Neural cell (in vitro differentiated cells): ENCODE results near the gene ENOX1. TPM values are rescaled to one million over a fixed set of nuclear protein-coding genes. Genes with fewer than 3 reads are reported as not detected.
A peak's percentile ranks its signal among the peaks of the same experiment; 100 is the strongest.
"Not testable (repeated sequence)": the region's sequence is repeated elsewhere in the genome, so short reads cannot be mapped to it uniquely, and the experiment has no call there.

Experiments used
- H2AFZ ChIP-seq: fragments of 200-600, 300-800 bp; sonication (generic), shearing (Covaris generic); 2 replicates; pipeline ENCODE4 v1.6.0; 2014; ENCODE audit warnings: low read depth, mild to moderate bottlenecking, antibody characterized with exemption, low read length, moderate library complexity
- H3F3A ChIP-seq: fragments of 200-600 bp; shearing (Covaris generic); 2 replicates; pipeline ENCODE4 v1.6.1; 2016; ENCODE audit warnings: mild to moderate bottlenecking, moderate library complexity, mixed read lengths, antibody characterized with exemption, low read length; ENCODE audit not compliant: insufficient read depth, poor library complexity, severe bottlenecking
- H3K27ac ChIP-seq: fragments of 200-600, 300-800 bp; sonication (generic), shearing (Covaris generic); 2 replicates; pipeline ENCODE4 v1.5.1; 2014; ENCODE audit warnings: mild to moderate bottlenecking, low read length, moderate library complexity
- H3K27me3 ChIP-seq: fragments of 300-800, 200-600 bp; sonication (generic), shearing (Covaris generic); 2 replicates; pipeline ENCODE4 v1.6.0; 2014; ENCODE audit warnings: mild to moderate bottlenecking, low read depth, low read length, moderate library complexity; ENCODE audit not compliant: insufficient read depth
- H3K36me3 ChIP-seq: fragments of 300-800, 200-600 bp; sonication (generic), shearing (Covaris generic); 2 replicates; pipeline ENCODE4 v1.5.1; 2014; ENCODE audit warnings: mild to moderate bottlenecking, antibody characterized with exemption, low read length, moderate library complexity; ENCODE audit not compliant: insufficient read depth
- H3K4me2 ChIP-seq: fragments of 300-800, 200-600 bp; sonication (generic), shearing (Covaris generic); 2 replicates; pipeline ENCODE4 v1.6.0; 2014; ENCODE audit warnings: mild to moderate bottlenecking, low read length
- H3K4me3 ChIP-seq: fragments of 300-800, 200-600 bp; sonication (generic), shearing (Covaris generic); 2 replicates; pipeline ENCODE4 v1.5.1; 2014; ENCODE audit warnings: mild to moderate bottlenecking, low read length, moderate library complexity
- H3K79me2 ChIP-seq: fragments of 200-600 bp; shearing (Covaris generic); replicated peaks from 2 replicates; pipeline ENCODE4 v1.6.0; 2014; ENCODE audit warnings: mild to moderate bottlenecking, low read length, moderate library complexity; ENCODE audit not compliant: insufficient read depth
- H3K9ac ChIP-seq: fragments of 300-800, 200-600 bp; sonication (generic), shearing (Covaris generic); 2 replicates; pipeline ENCODE4 v1.6.1; 2016; ENCODE audit warnings: mild to moderate bottlenecking, low read length, mixed read lengths
- H3K9me2 ChIP-seq: fragments of 200-600 bp; shearing (Covaris generic); 2 replicates; pipeline ENCODE4 v1.6.1; 2016; ENCODE audit warnings: mild to moderate bottlenecking, low read length, mixed read lengths; ENCODE audit not compliant: insufficient read depth
- H3K9me3 ChIP-seq: fragments of 200-600, 300-800 bp; sonication (generic), shearing (Covaris generic); 2 replicates; pipeline ENCODE4 v1.6.1; 2016; ENCODE audit warnings: mild to moderate bottlenecking, mixed run types, low read length, moderate library complexity, mixed read lengths
- H4K20me1 ChIP-seq: fragments of 200-600 bp; shearing (Covaris generic); 2 replicates; pipeline ENCODE4 v1.6.1; 2016; ENCODE audit warnings: mild to moderate bottlenecking, mixed run types; ENCODE audit not compliant: insufficient read depth
- EP300 ChIP-seq: fragments of 450-650 bp; conservative IDR thresholded peaks from 2 replicates; pipeline ENCODE4 v1.6.1; 2014; ENCODE audit warnings: antibody characterized with exemption, mild to moderate bottlenecking, moderate library complexity; ENCODE audit not compliant: poor library complexity, severe bottlenecking
- EZH2 ChIP-seq: fragments of 200-600, 300-800 bp; shearing (Covaris generic), sonication (generic); IDR thresholded peaks from 2 replicates; pipeline ENCODE4 v1.6.1; 2014; ENCODE audit warnings: antibody characterized with exemption, low read length, borderline replicate concordance, mild to moderate bottlenecking; ENCODE audit not compliant: insufficient read depth, poor library complexity, severe bottlenecking
- MXI1 ChIP-seq: fragments of 450-650 bp; conservative IDR thresholded peaks from 2 replicates; pipeline ENCODE4 v1.6.1; 2014; ENCODE audit warnings: antibody characterized with exemption, mild to moderate bottlenecking; ENCODE audit not compliant: poor library complexity, severe bottlenecking
- POLR2AphosphoS5 ChIP-seq: IDR thresholded peaks from 2 replicates; pipeline ENCODE4 v1.6.1; 2012
- RAD21 ChIP-seq: fragments of 450-650 bp; conservative IDR thresholded peaks from 2 replicates; pipeline ENCODE4 v1.6.1; 2014; ENCODE audit warnings: antibody characterized with exemption, mild to moderate bottlenecking, moderate library complexity
- REST ChIP-seq: IDR thresholded peaks from 2 replicates; pipeline ENCODE4 v1.6.1; 2012; ENCODE audit warnings: borderline replicate concordance
- SMC3 ChIP-seq: fragments of 450-650 bp; conservative IDR thresholded peaks from 2 replicates; pipeline ENCODE4 v1.6.1; 2014; ENCODE audit warnings: antibody characterized with exemption, mild to moderate bottlenecking, moderate library complexity; ENCODE audit not compliant: poor library complexity
- TAF1 ChIP-seq: IDR thresholded peaks from 2 replicates; pipeline ENCODE4 v1.6.1; 2012; ENCODE audit warnings: low read depth
- polyA plus RNA-seq: library from polyadenylated mRNA; depleted of rRNA; stranded (reverse); fragments of >200 nt; gene quantifications from 2 replicates; pipeline ENCODE4 v1.2.3, GENCODE V29; 2014
- TF ChIP-seq, protein P1 (sequence below): fragments of 450-650 bp; IDR thresholded peaks from 2 replicates; pipeline ENCODE4 v1.5.1; 2014; ENCODE audit warnings: antibody characterized with exemption, mild to moderate bottlenecking, moderate library complexity; ENCODE audit not compliant: poor library complexity, severe bottlenecking

ENOX1 gene
- polyA plus RNA-seq, 1 donor from 2014 or later, result 42.6 TPM

GRCh38 chr13:43353631-43354030 is 433.1 kb downstream of the ENOX1 start:
- Histone ChIP-seq H4K20me1 (no peaks in the 10 kb centered on the region), H3K79me2 (no peaks in the 10 kb centered on the region), H3K4me2 (no peak overlapping the region), H3K9me3 (no peaks in the 10 kb centered on the region), H3F3A (no peaks in the 10 kb centered on the region), H3K36me3 (peaks cover 4% of the 10 kb centered on the region), H3K27ac (no peak overlapping the region), H3K4me3 (no peak overlapping the region), H3K9ac (no peak overlapping the region), H3K9me2 (no peaks in the 10 kb centered on the region), H2AFZ (no peak overlapping the region), H3K27me3 (no peaks in the 10 kb centered on the region)
- TF ChIP-seq MXI1, result no peak
- no peak for TF ChIP-seq POLR2AphosphoS5
- no peak for TF ChIP-seq EZH2
- TF ChIP-seq, protein P1, sequence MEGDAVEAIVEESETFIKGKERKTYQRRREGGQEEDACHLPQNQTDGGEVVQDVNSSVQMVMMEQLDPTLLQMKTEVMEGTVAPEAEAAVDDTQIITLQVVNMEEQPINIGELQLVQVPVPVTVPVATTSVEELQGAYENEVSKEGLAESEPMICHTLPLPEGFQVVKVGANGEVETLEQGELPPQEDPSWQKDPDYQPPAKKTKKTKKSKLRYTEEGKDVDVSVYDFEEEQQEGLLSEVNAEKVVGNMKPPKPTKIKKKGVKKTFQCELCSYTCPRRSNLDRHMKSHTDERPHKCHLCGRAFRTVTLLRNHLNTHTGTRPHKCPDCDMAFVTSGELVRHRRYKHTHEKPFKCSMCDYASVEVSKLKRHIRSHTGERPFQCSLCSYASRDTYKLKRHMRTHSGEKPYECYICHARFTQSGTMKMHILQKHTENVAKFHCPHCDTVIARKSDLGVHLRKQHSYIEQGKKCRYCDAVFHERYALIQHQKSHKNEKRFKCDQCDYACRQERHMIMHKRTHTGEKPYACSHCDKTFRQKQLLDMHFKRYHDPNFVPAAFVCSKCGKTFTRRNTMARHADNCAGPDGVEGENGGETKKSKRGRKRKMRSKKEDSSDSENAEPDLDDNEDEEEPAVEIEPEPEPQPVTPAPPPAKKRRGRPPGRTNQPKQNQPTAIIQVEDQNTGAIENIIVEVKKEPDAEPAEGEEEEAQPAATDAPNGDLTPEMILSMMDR, result no peak
- no peak for TF ChIP-seq SMC3
- no peak for TF ChIP-seq REST
- TF ChIP-seq EP300, result no peak
- no peak for TF ChIP-seq TAF1
- TF ChIP-seq RAD21, result no peak

DNA sequence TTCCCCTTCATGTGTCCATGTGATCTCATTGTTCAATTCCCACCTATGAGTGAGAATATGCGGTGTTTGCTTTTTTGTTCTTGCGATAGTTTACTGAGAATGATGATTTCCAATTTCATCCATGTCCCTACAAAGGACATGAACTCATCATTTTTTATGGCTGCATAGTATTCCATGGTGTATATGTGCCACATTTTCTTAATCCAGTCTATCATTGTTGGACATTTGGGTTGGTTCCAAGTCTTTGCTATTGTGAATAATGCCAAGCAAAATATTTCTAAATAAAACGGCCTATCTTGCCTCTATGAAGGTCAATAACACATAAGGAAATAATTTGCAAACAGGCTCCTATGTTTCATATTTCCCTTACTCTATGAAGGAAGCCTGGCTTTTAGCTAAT is 435.2 kb downstream of the ENOX1 start:
- not testable (repeated sequence) for H3K9me3 ChIP-seq, H2AFZ ChIP-seq, H3K79me2 ChIP-seq, H3F3A ChIP-seq, H3K27ac ChIP-seq, H3K4me3 ChIP-seq, H3K27me3 ChIP-seq, H3K36me3 ChIP-seq, H3K4me2 ChIP-seq, H3K9ac ChIP-seq, H3K9me2 ChIP-seq, H4K20me1 ChIP-seq

DNA sequence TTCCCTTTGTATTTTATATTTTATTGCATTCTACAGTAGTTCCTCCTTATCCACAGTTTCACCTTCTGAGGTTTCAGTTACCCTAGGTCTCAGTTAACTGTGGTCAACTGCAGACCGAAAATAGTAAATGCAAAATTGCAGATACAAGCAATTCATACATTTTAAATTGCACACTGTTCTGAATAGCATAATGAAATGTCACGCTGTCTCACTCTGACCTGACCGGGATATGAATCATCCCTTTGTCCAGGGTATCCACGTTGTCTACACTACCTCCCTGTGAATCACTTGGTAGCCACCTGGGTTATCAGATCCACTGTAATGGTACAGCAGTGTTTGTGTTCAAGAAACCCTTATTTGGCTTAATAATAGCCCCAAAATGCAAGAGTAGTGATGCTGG is 438.4 kb downstream of the ENOX1 start:
- Histone ChIP-seq H2AFZ (no peak overlapping the region), H3K79me2 (no peaks in the 10 kb centered on the region), H4K20me1 (no peaks in the 10 kb centered on the region), H3F3A (no peaks in the 10 kb centered on the region), H3K9me2 (no peaks in the 10 kb centered on the region), H3K9me3 (no peaks in the 10 kb centered on the region), H3K27me3 (no peaks in the 10 kb centered on the region), H3K27ac (peak overlapping the region; percentile 24), H3K9ac (no peak overlapping the region), H3K36me3 (peaks cover 3% of the 10 kb centered on the region), H3K4me3 (no peak overlapping the region), H3K4me2 (no peak overlapping the region)
- TF ChIP-seq POLR2AphosphoS5, result no peak
- TF ChIP-seq, protein P1, result no peak
- no peak for TF ChIP-seq TAF1
- TF ChIP-seq MXI1, result no peak
